ENCODE measurements around the gene UHRF1.

Gene UHRF1

DNA sequence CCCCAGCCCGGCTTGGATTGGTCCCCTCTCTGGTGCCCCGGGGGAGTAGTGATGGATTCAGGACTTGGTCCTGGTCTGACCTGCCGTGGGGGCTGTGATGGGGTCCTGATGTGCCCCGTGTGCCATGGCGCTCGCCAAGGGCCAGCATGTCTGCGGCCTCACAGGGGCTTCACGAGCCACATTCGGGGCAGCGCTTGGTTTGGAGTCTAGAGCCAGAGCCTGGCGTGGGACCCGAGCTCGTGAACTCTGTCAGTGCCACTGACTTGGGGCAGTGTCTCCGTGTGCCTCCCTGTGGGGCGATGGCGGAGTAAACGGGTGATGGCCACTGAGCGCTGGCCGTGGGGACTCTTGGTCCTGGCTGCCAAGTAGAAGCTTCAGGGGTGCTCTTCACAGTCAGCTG, 76.8 kb downstream of the UHRF1 start:
- H3K9me3 ChIP-seq (ENCODE audit: control insufficient read depth, low read length) = no peaks in the 10 kb centered on the region
- H3K9ac ChIP-seq (ENCODE audit: low read length) = no peak overlapping the region
- no peaks in the 10 kb centered on the region for H3K27me3 ChIP-seq (replicated peaks; ENCODE audit: control insufficient read depth, insufficient read depth, low read length)
- DNase-seq (ENCODE audit: low read depth) = no peak
- peaks cover 24% of the 10 kb centered on the region for H3K4me1 ChIP-seq (ENCODE audit: control insufficient read depth, insufficient read depth, low read length)
- no peak overlapping the region for H3K4me3 ChIP-seq (ENCODE audit: low read length)
- H3K36me3 ChIP-seq (ENCODE audit: control insufficient read depth, insufficient read depth, low read length, severe bottlenecking) = no peaks in the 10 kb centered on the region

DNA sequence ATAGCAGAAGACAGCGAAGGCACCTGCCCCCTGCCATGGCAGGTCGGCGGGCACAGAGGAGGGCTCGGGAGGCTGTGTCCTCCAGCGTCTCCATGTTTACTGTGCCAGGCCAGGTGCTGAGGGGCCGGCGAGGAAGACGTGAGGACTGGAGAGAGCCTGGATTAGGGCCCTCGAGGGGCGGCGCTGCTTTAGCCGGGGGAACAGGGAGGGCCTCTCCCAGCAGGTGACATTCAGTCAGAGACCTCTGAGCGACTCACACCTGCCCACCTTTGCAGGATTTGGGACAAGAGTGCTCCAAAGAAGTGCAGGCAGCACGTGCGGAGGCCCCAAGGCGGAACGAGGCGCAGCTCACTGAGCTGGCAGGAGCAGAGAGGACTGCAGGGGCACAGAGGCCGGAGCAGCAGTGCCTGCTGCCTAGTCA, 77.2 kb downstream of the UHRF1 start:
- Histone ChIP-seq H3K27me3 (replicated peaks; ENCODE audit: control insufficient read depth, insufficient read depth, low read length) (no peaks in the 10 kb centered on the region), H3K9me3 (ENCODE audit: control insufficient read depth, low read length) (no peaks in the 10 kb centered on the region), H3K4me3 (ENCODE audit: low read length) (no peak overlapping the region), H3K4me1 (ENCODE audit: control insufficient read depth, insufficient read depth, low read length) (peaks cover 24% of the 10 kb centered on the region), H3K9ac (ENCODE audit: low read length) (no peak overlapping the region), H3K36me3 (ENCODE audit: control insufficient read depth, insufficient read depth, low read length, severe bottlenecking) (no peaks in the 10 kb centered on the region)
- DNase-seq (ENCODE audit: low read depth) = no peak

DNA sequence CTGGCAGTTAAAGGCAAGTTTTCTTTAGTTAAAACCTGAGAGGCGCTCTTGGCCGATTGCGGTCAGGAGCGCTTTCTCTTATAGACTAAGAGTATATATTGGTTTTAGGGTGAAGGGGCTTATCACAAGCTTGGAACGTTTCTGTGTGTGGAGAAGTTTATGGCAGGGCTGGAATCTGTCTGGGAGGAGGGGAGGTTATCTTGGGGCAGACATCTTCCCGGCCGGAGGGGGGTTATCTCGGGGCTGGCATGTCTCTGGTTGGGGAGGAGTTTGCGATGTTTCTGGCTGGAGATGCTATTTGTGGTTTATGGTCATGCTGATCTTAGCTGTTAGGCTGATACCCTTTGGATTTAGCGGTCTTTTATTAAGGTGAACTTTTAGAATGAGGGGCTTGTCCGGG, 78.0 kb downstream of the UHRF1 start:
- Histone ChIP-seq H3K4me1 (ENCODE audit: control insufficient read depth, insufficient read depth, low read length) (peaks cover 24% of the 10 kb centered on the region), H3K9ac (ENCODE audit: low read length) (peak overlapping the region; percentile 7), H3K9me3 (ENCODE audit: control insufficient read depth, low read length) (no peaks in the 10 kb centered on the region), H3K27me3 (replicated peaks; ENCODE audit: control insufficient read depth, insufficient read depth, low read length) (no peaks in the 10 kb centered on the region), H3K36me3 (ENCODE audit: control insufficient read depth, insufficient read depth, low read length, severe bottlenecking) (peaks cover 4% of the 10 kb centered on the region), H3K4me3 (ENCODE audit: low read length) (no peak overlapping the region)
- DNase-seq (ENCODE audit: low read depth) = no peak

GRCh38 chr19:4987692-4988370, 78.5 kb downstream of the UHRF1 start:
- peaks cover 24% of the 10 kb centered on the region for H3K4me1 ChIP-seq (ENCODE audit: control insufficient read depth, insufficient read depth, low read length)
- no peaks in the 10 kb centered on the region for H3K9me3 ChIP-seq (ENCODE audit: control insufficient read depth, low read length)
- no peaks in the 10 kb centered on the region for H3K27me3 ChIP-seq (replicated peaks; ENCODE audit: control insufficient read depth, insufficient read depth, low read length)
- no peak for DNase-seq (ENCODE audit: low read depth)
- H3K4me3 ChIP-seq (ENCODE audit: low read length) = no peak overlapping the region
- peaks cover 7% of the 10 kb centered on the region for H3K36me3 ChIP-seq (ENCODE audit: control insufficient read depth, insufficient read depth, low read length, severe bottlenecking)
- peak overlapping the region; percentile 7 for H3K9ac ChIP-seq (ENCODE audit: low read length)

DNA sequence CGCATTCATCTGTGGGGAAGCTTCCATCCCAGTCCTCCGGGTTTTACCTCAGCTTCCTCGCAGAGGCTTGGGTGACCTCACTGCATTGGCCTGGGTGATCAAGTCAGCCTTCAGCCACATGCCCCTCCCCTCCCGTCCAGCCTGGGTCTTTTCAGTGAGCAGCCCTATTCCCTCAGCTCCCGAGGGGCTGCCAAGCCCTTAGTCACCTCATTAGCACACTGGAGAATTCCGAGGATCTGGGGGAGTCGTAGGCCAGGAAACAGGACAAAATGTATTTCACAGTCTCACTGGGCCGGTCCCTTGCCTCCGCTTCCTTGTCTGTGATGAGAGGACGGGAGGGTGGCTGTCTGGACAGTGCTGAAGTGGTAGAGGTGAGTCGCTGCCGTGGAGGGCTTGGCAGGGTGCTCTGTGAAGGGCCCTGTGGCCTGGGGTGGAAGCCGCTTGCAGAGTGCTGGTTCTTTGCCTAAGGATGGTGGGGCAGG, 79.5 kb downstream of the UHRF1 start:
- DNase-seq (ENCODE audit: low read depth) = peak; percentile 53
- Histone ChIP-seq H3K9ac (ENCODE audit: low read length) (peak overlapping the region; percentile 30), H3K9me3 (ENCODE audit: control insufficient read depth, low read length) (no peaks in the 10 kb centered on the region), H3K4me1 (ENCODE audit: control insufficient read depth, insufficient read depth, low read length) (peaks cover 24% of the 10 kb centered on the region), H3K27me3 (replicated peaks; ENCODE audit: control insufficient read depth, insufficient read depth, low read length) (no peaks in the 10 kb centered on the region), H3K36me3 (ENCODE audit: control insufficient read depth, insufficient read depth, low read length, severe bottlenecking) (peaks cover 7% of the 10 kb centered on the region), H3K4me3 (ENCODE audit: low read length) (peak overlapping the region; percentile 41)

DNA sequence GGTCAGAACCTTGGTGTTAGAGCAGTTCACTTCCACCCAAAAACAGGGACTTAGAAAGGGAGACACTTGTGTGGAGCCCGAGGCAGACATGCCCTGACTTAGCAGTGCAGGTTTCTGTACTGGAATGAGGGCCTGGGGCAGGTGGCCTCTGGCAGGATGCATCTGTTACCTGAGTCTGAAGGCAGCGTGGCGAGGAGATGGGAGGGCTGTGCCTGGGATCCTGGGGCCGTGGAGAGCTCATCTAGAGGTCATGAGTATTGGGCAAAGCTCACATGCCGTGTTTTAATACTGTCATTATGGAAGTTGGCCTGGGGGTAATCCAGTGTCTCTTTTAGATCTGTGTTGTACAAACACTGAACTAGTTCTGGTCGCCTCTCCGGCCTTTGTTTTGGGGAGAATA, 81.0 kb downstream of the UHRF1 start:
- peaks cover 7% of the 10 kb centered on the region for H3K36me3 ChIP-seq (ENCODE audit: control insufficient read depth, insufficient read depth, low read length, severe bottlenecking)
- H3K4me3 ChIP-seq (ENCODE audit: low read length) = no peak overlapping the region
- no peak for DNase-seq (ENCODE audit: low read depth)
- H3K9me3 ChIP-seq (ENCODE audit: control insufficient read depth, low read length) = no peaks in the 10 kb centered on the region
- H3K4me1 ChIP-seq (ENCODE audit: control insufficient read depth, insufficient read depth, low read length) = peaks cover 24% of the 10 kb centered on the region
- no peak overlapping the region for H3K9ac ChIP-seq (ENCODE audit: low read length)
- H3K27me3 ChIP-seq (replicated peaks; ENCODE audit: control insufficient read depth, insufficient read depth, low read length) = no peaks in the 10 kb centered on the region

GRCh38 chr19:4991538-4991937, 82.2 kb downstream of the UHRF1 start:
- no peak overlapping the region for H3K4me3 ChIP-seq (ENCODE audit: low read length)
- H3K27me3 ChIP-seq (replicated peaks; ENCODE audit: control insufficient read depth, insufficient read depth, low read length) = no peaks in the 10 kb centered on the region
- H3K9ac ChIP-seq (ENCODE audit: low read length) = no peak overlapping the region
- peaks cover 17% of the 10 kb centered on the region for H3K36me3 ChIP-seq (ENCODE audit: control insufficient read depth, insufficient read depth, low read length, severe bottlenecking)
- no peaks in the 10 kb centered on the region for H3K9me3 ChIP-seq (ENCODE audit: control insufficient read depth, low read length)
- peaks cover 20% of the 10 kb centered on the region for H3K4me1 ChIP-seq (ENCODE audit: control insufficient read depth, insufficient read depth, low read length)
- DNase-seq (ENCODE audit: low read depth) = no peak

DNA sequence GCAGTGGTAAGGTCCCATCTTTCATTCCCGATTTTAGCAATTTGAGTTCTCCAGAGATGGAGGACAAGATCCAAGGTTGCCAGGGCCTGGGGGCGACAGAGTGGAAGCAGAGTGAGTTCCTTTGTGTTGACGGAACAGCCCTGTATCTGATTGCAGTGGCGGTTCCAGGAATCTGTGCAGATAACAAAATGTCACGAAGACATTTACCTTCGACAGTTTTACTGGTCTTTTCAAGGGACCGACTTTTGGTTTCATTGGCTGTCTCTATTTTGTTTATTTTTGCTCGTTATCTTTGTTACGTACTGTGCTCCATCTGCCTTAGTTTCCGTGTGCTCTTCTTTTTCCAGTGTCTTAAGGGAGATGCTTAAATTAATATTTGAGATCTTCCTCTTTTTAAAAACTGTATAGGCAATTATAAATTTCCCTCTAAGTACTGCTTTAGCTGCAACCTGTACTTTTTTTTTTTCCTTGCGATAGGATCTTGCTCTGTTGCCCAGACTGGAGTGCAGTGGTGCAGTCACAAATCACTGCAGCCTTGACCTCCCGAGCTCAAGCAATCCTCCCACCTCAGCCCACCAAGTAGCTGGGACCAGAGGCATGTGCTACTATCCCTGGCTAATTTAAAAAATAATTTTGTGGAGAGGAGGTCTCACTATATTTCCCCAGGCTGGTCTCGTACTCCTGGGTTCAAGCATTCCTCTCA, 82.8 kb downstream of the UHRF1 start:
- H3K27me3 ChIP-seq (replicated peaks; ENCODE audit: control insufficient read depth, insufficient read depth, low read length) = no peaks in the 10 kb centered on the region
- no peak overlapping the region for H3K4me3 ChIP-seq (ENCODE audit: low read length)
- peaks cover 22% of the 10 kb centered on the region for H3K36me3 ChIP-seq (ENCODE audit: control insufficient read depth, insufficient read depth, low read length, severe bottlenecking)
- no peaks in the 10 kb centered on the region for H3K9me3 ChIP-seq (ENCODE audit: control insufficient read depth, low read length)
- H3K9ac ChIP-seq (ENCODE audit: low read length) = no peak overlapping the region
- H3K4me1 ChIP-seq (ENCODE audit: control insufficient read depth, insufficient read depth, low read length) = peaks cover 20% of the 10 kb centered on the region
- no peak for DNase-seq (ENCODE audit: low read depth)

DNA sequence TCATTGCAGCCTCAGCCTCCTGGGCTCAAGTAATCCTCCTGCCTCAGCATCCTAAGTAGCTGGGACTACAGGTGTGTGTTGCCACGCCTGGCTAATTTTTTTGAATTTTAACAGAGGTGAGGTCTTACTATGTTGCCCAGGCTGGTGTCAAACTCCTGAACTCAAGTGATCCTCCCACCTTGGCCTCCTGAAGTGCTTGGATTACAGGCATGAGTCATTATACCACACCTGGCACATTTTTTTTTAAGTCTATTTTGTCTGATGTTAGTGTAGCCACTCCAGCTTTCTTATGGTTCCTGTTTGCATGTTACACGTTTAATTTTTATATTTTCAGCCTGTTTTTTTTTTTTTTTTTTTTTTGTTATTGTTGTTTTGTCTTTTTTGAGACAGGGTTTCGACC, 84.4 kb downstream of the UHRF1 start:
- Histone ChIP-seq H3K9ac (ENCODE audit: low read length) (no peak overlapping the region), H3K36me3 (ENCODE audit: control insufficient read depth, insufficient read depth, low read length, severe bottlenecking) (peaks cover 35% of the 10 kb centered on the region), H3K27me3 (replicated peaks; ENCODE audit: control insufficient read depth, insufficient read depth, low read length) (no peaks in the 10 kb centered on the region), H3K9me3 (ENCODE audit: control insufficient read depth, low read length) (no peaks in the 10 kb centered on the region), H3K4me1 (ENCODE audit: control insufficient read depth, insufficient read depth, low read length) (peaks cover 5% of the 10 kb centered on the region), H3K4me3 (ENCODE audit: low read length) (no peak overlapping the region)
- no peak for DNase-seq (ENCODE audit: low read depth)

DNA sequence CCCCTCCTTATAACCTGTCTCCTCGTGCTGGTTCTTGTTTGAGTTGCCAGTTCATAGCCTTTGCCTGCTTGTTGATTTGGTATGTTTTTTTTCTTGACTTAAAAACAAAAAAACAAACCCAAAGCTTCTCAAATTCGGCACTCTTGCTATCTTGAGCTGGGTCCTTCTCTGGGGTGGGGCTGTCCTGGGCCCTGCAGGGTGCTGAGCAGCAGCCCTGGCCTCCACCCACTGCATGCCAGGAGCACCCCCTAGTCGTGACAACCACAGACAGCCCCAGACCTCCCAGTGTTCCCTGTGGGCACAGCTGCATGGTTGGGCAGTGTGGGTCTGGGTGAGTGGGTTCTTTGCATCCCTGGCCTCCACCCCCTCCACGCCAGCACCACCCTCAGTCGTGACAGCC, 87.4 kb downstream of the UHRF1 start:
- no peak overlapping the region for H3K4me3 ChIP-seq (ENCODE audit: low read length)
- peaks cover 35% of the 10 kb centered on the region for H3K36me3 ChIP-seq (ENCODE audit: control insufficient read depth, insufficient read depth, low read length, severe bottlenecking)
- no peak overlapping the region for H3K9ac ChIP-seq (ENCODE audit: low read length)
- H3K27me3 ChIP-seq (replicated peaks; ENCODE audit: control insufficient read depth, insufficient read depth, low read length) = no peaks in the 10 kb centered on the region
- no peak for DNase-seq (ENCODE audit: low read depth)
- no peaks in the 10 kb centered on the region for H3K9me3 ChIP-seq (ENCODE audit: control insufficient read depth, low read length)
- peaks cover 1% of the 10 kb centered on the region for H3K4me1 ChIP-seq (ENCODE audit: control insufficient read depth, insufficient read depth, low read length)

DNA sequence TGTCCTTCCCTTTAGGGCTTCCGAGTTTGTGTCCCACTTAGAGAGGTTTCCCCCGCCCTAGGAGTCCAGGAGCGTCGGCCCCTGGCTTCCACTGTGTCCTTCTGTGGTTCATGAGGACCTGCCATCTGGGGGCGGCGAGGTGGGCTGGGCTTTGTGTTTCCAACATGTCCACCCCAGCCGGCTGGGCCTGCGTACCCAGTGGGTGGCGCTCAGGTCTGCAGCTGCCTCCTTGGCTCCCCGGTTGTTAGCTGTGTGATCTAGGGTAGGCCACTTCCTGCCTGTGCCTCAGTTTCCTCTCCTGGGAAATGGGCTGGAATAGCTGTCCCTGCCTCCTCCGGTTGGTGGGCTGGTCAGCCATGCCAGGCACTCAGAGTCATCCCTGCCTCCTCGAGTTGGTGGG, 88.0 kb downstream of the UHRF1 start:
- no peak for DNase-seq (ENCODE audit: low read depth)
- Histone ChIP-seq H3K27me3 (replicated peaks; ENCODE audit: control insufficient read depth, insufficient read depth, low read length) (no peaks in the 10 kb centered on the region), H3K9me3 (ENCODE audit: control insufficient read depth, low read length) (no peaks in the 10 kb centered on the region), H3K4me1 (ENCODE audit: control insufficient read depth, insufficient read depth, low read length) (peaks cover 7% of the 10 kb centered on the region), H3K36me3 (ENCODE audit: control insufficient read depth, insufficient read depth, low read length, severe bottlenecking) (peaks cover 31% of the 10 kb centered on the region), H3K9ac (ENCODE audit: low read length) (no peak overlapping the region), H3K4me3 (ENCODE audit: low read length) (no peak overlapping the region)
